Measurements from ENCODE around the gene OS9.

The OS9 gene

DNA sequence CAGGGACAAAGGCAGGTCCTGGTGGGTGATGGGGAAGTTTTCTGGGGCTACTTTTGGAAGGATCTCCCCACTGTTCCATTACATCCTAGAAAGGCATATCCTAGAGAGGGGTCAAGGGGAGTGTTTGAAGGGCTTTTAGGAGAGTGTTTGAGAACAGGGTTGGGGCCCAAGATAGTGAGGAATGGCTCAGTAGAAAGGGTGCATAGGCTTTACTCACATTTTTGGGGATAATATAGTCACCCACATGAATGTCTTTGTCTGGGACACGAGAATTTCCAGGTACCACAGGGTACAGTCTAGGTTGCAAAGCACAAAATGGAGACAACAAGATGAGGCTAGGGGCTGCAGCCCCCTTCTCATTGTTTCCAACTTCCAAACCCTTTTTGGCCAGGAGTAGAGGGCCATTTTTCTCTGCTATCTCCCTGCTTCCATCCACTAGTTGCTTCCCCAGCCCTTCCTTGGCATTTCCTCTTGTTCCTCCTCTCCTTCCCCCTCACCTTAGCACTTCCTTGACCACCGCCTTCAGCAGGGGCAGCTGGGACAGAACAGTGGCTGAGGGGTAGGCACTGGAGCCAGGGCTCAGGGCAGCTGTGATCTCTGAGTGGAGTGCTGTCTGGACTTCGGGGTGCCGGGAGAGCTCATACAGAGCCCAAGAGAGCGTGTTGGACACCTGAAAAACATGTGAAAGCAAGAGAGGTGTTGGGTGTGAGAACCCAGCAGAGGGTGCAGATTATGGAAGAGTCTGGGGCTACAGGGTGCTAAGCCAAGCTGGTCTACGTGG lies 70.1 kb downstream of the OS9 start:
- TF ChIP-seq, protein P1, sequence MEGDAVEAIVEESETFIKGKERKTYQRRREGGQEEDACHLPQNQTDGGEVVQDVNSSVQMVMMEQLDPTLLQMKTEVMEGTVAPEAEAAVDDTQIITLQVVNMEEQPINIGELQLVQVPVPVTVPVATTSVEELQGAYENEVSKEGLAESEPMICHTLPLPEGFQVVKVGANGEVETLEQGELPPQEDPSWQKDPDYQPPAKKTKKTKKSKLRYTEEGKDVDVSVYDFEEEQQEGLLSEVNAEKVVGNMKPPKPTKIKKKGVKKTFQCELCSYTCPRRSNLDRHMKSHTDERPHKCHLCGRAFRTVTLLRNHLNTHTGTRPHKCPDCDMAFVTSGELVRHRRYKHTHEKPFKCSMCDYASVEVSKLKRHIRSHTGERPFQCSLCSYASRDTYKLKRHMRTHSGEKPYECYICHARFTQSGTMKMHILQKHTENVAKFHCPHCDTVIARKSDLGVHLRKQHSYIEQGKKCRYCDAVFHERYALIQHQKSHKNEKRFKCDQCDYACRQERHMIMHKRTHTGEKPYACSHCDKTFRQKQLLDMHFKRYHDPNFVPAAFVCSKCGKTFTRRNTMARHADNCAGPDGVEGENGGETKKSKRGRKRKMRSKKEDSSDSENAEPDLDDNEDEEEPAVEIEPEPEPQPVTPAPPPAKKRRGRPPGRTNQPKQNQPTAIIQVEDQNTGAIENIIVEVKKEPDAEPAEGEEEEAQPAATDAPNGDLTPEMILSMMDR (conservative IDR thresholded peaks at IDR 0.05; ENCODE audit: low read depth, low read length): no peak
- no peak for DNase-seq (ENCODE audit: low read depth)
- no peak overlapping the region for H3K4me3 ChIP-seq (ENCODE audit: low read length)

DNA sequence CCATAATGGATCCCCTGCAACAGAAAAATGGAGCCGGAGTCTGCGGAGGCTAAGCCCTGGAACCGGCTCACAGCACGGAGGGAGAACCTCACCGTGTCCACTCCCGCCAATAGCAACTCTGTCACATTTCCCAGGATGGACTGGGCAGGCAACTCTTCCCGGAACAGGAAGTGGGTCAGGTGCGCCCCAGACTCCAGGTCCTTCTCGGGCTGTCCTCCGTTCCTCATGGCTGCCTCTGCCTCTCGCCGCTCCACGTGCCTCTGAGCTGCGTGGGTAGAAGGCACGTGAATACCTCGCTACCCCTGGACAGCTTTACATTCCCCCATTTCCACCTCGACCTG lies 70.7 kb downstream of the OS9 start:
- no peak for DNase-seq (ENCODE audit: low read depth)
- H3K4me3 ChIP-seq (ENCODE audit: low read length): peak overlapping the region; percentile 25

DNA sequence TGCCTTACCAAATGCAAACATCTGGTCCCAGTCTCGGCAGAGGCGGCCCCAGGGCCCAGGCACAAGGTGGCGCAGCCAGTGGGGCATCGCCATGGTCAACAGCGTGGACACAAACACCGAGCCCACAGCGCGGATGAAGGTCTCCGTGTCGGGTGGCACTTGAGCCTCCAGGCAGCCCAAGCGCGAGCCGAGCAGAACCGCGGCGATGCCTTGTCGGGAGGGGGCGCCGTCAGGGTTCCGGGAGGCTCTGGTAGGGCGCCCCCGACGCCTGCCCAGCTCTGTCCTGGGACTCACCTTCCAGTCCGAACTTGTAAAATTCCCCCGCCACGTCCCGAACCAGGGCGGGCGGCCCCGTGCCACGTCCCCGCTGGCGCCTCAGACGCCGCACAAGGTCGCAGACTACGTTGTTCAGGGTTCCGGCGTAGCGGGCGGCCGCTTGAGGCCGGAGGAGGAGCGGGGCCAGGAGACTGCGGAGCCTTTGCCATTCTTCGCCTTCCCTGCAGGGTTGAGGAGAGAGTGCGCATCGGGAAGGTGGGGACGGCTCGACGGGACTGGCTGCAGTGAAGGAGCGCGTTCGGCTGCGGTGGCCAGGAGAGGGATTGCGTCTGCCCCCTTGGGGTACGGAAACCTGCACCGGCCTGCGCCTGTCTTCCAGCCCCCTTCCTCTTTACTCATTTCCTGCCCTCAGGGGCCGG lies 71.2 kb downstream of the OS9 start:
- no peak for DNase-seq (ENCODE audit: low read depth)
- H3K4me3 ChIP-seq (ENCODE audit: low read length): peak overlapping the region; percentile 25
- TF ChIP-seq, protein P1 (conservative IDR thresholded peaks at IDR 0.05; ENCODE audit: low read depth, low read length): peak; percentile 46

More for the DNA sequence above, 70.7 kb downstream of the OS9 start:
- TF ChIP-seq, protein P1 (conservative IDR thresholded peaks at IDR 0.05; ENCODE audit: low read depth, low read length): no peak

DNA sequence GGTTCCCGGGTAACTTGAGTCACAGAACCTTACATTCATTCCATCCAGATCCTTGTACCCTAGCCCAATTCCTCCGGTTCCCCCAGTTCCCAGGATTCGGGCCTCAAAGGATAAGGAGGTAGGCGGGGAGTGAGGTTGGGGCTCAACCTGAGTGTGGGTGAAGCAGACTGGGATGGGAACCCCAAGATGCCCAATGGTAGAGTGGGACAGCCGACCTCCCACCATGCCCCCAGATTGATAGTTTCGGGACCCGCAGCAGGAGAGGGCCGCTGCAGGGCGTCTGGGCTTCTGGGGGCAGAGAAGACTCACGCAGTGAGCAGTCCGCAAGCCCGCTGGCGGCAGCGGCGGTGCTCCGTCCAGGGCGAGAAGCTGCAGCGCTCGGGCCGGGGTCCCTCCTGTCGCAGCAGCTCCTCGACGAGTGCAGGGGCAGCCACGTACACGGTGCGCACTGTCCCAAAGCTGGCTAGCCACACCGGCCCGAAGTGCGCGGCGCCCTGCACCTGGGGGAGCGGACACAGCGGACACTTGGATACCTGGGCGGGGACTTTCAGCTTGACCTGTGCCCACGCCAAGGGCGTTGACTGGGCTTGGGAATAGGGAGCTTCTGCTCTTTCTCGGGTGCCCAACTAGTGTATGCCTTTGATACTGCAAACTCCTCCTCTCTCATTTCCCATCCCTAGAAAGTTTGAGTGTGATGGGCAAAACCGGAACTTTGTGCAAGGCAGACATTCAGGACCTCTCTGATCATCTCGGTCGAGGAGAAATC lies 71.9 kb downstream of the OS9 start:
- TF ChIP-seq, protein P1 (conservative IDR thresholded peaks at IDR 0.05; ENCODE audit: low read depth, low read length): no peak
- no peak for DNase-seq (ENCODE audit: low read depth)
- H3K4me3 ChIP-seq (ENCODE audit: low read length): peak overlapping the region; percentile 43

DNA sequence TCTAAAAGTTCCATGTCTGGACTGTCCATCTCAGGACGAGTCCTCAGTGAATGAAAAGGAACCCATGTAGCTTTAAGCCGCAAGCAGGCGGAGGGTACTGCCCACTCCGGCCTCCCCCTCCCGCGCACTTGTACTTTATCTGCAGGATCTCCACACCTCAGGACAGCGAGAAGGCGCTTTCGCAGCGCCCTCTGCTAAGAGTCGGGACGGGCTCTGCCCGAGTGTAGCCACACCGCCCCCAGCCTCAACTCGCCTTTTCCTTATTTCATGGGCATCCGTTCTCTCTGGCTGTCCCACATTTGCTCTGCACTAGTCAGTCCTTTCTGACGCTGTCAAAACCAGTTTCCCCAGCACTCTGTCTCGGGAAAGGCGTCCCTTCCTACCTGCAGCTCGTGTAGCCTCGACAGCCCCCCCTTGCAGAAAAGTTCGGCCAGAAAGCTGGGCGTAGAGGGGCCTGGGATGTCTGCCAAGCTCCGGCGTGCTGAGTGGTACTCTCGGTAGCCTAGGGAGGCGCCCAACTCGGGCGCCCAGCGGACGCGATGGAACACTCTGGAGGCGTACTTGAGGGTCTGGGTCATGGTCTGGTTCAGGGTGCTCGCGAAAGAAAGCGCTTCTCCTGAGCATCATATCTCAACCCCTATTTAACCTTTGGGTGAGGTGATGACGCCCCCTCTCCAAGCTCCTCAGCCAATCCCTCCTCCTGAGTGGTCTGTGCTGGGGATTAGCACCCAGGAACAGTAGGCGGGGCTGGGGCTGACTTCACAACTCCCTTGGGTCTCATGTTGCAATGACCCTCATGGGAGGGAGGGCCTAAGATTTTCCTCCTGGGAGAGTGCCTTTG lies 72.8 kb downstream of the OS9 start, which contains the start of gene CYP27B1:
CYP27B1 (minus strand) TSS at position 615 of the 841 bp plus-strand sequence; CDS start at position 578, 37 bp downstream.
- peak within 1 kb of the TSS; percentile 43 for H3K4me3 ChIP-seq (ENCODE audit: low read length)
- DNase-seq (ENCODE audit: low read depth): no peak

DNA sequence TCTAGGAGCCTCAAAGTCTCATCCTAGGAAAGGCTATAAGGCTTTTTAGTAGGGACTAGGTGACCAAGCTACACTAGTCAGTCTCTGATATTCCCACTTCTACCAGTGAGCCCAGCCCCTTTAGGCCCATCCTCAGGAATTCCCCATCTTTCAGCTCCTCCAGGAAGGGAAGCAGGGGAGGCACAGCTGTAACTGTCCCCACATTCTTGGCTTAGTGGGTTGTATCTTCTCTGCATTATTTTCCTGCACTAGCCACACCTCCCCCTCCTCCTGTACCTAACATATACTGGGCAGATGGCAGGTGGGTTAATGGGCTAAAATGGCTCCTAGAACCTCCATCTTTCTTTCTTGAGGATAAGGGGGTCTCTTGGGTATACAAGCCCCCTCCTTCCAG lies 73.4 kb downstream of the OS9 start:
- DNase-seq (ENCODE audit: low read depth): no peak
- TF ChIP-seq, protein P1 (conservative IDR thresholded peaks at IDR 0.05; ENCODE audit: low read depth, low read length): no peak
- no peak overlapping the region for H3K4me3 ChIP-seq (ENCODE audit: low read length)

More for the DNA sequence above, 72.8 kb downstream of the OS9 start, which contains the start of gene CYP27B1:
- TF ChIP-seq, protein P1 (conservative IDR thresholded peaks at IDR 0.05; ENCODE audit: low read depth, low read length): peak; percentile 17

Data from retinal pigment epithelial cell (primary cell).